Aorta (tissue), 5 donors: ENCODE results near the gene CFAP20DC. TPM values are rescaled to one million over a fixed set of nuclear protein-coding genes. Genes with fewer than 3 reads are reported as not detected.
"Not testable (repeated sequence)": the region's sequence is repeated elsewhere in the genome, so short reads cannot be mapped to it uniquely, and the experiment has no call there.

ENCODE experiments used
- ATAC-seq: fragments of 200-7000 bp; cut with Tn5 transposase; one replicate; pipeline ENCODE4 v1.9.1; 2022; ENCODE audit warnings: moderate library complexity; ENCODE audit not compliant: low FRiP score
- DNase-seq, 2 donors: peaks; one replicate each; pipeline ENCODE4 v3.0.0-alpha.2; 2020
- H3K27ac ChIP-seq, 2 donors: one replicate each; pipeline ENCODE4 v1.5.1; 2013; ENCODE audit warnings: low read length in 2 of 2, mild to moderate bottlenecking in 2 of 2, moderate library complexity in 2 of 2, control low read depth in 1 of 2, inconsistent platforms in 1 of 2, low read depth in 1 of 2
- H3K27me3 ChIP-seq, 2 donors: one replicate each; pipeline ENCODE4 v1.6.1; 2013; ENCODE audit warnings: control low read depth in 1 of 2, low read length in 1 of 2, mild to moderate bottlenecking in 1 of 2, moderate library complexity in 1 of 2; ENCODE audit not compliant: insufficient read depth in 2 of 2, control insufficient read depth in 1 of 2
- H3K36me3 ChIP-seq, 2 donors: one replicate each; pipeline ENCODE4 v1.6.1; 2013; ENCODE audit warnings: control low read depth in 1 of 2, low read length in 1 of 2, mild to moderate bottlenecking in 1 of 2; ENCODE audit not compliant: insufficient read depth in 2 of 2, control insufficient read depth in 1 of 2
- H3K4me1 ChIP-seq, 2 donors: one replicate each; pipeline ENCODE4 v1.6.1; 2013; ENCODE audit warnings: low read length in 2 of 2, control low read depth in 1 of 2, mild to moderate bottlenecking in 1 of 2, moderate library complexity in 1 of 2; ENCODE audit not compliant: insufficient read depth in 2 of 2, control insufficient read depth in 1 of 2
- H3K4me3 ChIP-seq, 2 donors: one replicate each; pipeline ENCODE4 v1.5.1; 2013; ENCODE audit warnings: low read length in 2 of 2, control low read depth in 1 of 2, mild to moderate bottlenecking in 1 of 2
- H3K9me3 ChIP-seq: one replicate; pipeline ENCODE4 v1.6.1; 2013; ENCODE audit warnings: mild to moderate bottlenecking, low read length; ENCODE audit not compliant: control insufficient read depth
- WGBS, 2 donors: extraction: QIAGEN DNeasy Blood & Tissue Kit; methylation state at CpG; one replicate each; pipeline ENCODE4 v1.1.7; 2013; 5-methylcytosine and 5-hydroxymethylcytosine counted together
- intact Hi-C, 2 donors: fragments of 100-400 bp; cut with DNase I; formaldehyde crosslinking; loops; one replicate each; pipeline versions ENCODE4 v1.14.2 to v1.15.0; 2022
- polyA plus RNA-seq, 2 donors: library from polyadenylated mRNA; stranded (reverse); fragments of 200-250 nt; gene quantifications; one replicate each; pipeline ENCODE4 v1.2.3, GENCODE V29; 2013
- total RNA-seq, 2 donors: library from RNA; stranded (reverse); fragmentation: NEBNext Ultra II Directional; extraction: Animal tissue kit (Norgen Biotek cat#: 25700); gene quantifications; one replicate each; pipeline ENCODE4 v1.2.1, GENCODE V29; 2021
- donor health status: healthy with polysubstance abuse.
- donor health status: Bipolar disorder and iron deficiency.
- donor health status: DM: no; HTN: no; CAD: no.
- donor health status: DM: no; HTN: no; CAD: no.
- donor health status: DM: yes; HTN: yes; CAD: no.

Gene CFAP20DC
- total and polyA plus RNA-seq, 4 donors: 0.39 to 0.90 TPM; not detected in 2

DNA sequence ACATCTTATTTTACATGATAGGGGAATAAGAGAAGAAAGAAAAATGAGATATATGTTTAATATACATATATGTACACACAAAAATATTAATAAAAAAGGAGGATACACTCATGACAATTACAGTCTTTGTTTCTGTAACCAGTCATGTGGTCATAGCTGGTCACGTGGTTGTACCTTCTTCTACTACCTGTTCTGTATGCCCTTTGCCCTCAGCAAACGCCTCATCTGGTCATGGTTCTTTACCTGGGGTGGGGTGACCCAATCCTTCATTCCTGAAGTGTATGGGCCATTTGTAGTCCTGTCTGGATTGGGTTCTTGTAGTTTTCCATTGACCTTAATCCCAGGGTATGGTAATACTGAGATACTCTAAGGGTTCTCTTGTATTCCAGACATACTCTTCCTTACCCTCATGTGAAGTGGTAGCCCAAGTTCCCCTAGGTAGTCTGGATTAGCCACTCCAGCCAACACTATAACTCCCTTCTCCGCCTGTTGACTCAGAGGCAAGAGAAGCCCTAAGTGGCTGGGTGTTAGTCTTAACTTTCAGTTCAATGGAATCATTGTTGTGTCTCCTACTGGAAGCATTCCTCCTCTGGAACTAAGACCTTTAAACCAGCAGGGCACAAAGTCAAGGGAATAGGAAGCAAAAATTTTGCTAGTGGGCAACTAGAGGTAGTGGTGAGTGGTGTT lies 336.0 kb downstream of the CFAP20DC start:
- Histone ChIP-seq H3K4me1 (no peaks in the 10 kb centered on the region), H3K9me3 (no peaks in the 10 kb centered on the region), H3K27me3 (no peaks in the 10 kb centered on the region), H3K4me3 (no peak overlapping the region), H3K27ac (no peak overlapping the region), H3K36me3 (no peaks in the 10 kb centered on the region)
- ATAC-seq (no peak), DNase-seq (no peak)
- intact Hi-C loops: no loop called here
- 83 to 88% methylated on average over 3 of the region's 3 CpGs for WGBS, 2 donors

- WGBS, 2 donors: 72 to 74% methylated on average over 8 of the region's 8 CpGs
- H3K36me3 ChIP-seq: no peaks in the 10 kb centered on the region
- H3K27me3 ChIP-seq: no peaks in the 10 kb centered on the region
- no peak overlapping the region for H3K27ac ChIP-seq
- H3K4me1 ChIP-seq: no peaks in the 10 kb centered on the region
- DNase-seq (no peak), ATAC-seq (no peak)
- intact Hi-C loops: no loop called here
- no peak overlapping the region for H3K4me3 ChIP-seq
- H3K9me3 ChIP-seq: no peaks in the 10 kb centered on the region
Observed at GRCh38 chr3:58711871-58712270, 338.0 kb downstream of the CFAP20DC start.

GRCh38 chr3:58708983-58709382 lies 340.8 kb downstream of the CFAP20DC start:
- WGBS, 2 donors: 77 to 80% methylated on average over 3 of the region's 3 CpGs
- H3K27ac ChIP-seq, ATAC-seq, H3K9me3 ChIP-seq, H3K36me3 ChIP-seq, H3K27me3 ChIP-seq, H3K4me1 ChIP-seq, H3K4me3 ChIP-seq, intact Hi-C loops, DNase-seq: not testable (repeated sequence)

DNA sequence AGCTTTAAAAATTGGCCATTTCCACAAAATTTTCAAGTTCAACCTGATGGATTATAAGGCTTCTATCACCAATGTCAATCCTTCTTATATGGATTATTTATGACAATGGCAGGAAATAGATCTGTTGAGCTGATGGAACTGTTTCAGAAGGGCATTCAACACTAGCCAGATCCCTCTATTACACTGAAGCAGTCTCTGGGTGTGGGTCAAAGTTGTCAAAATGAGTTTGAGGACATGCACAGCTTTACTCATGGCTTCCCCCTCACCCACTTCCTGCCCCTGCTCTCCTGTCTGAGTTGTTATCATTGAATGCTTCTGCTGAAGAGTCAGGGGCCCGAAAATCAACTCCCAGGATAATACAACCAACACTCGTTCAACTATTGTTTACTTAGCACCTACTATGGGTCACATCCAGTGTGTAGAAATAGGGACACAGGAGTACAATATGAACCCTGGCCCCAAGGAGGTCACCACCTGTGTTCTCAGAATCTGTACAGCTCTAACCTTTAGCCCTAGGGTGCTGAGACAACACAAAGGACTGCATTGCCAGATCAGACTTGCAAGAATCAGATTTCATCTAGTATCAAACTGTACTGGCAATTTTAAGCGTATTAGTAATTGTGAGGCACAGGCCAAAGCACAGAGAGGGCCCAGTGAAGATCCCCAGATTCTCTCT lies 341.6 kb downstream of the CFAP20DC start:
- Histone ChIP-seq H3K9me3 (no peaks in the 10 kb centered on the region), H3K4me1 (no peaks in the 10 kb centered on the region), H3K4me3 (no peak overlapping the region), H3K27me3 (no peaks in the 10 kb centered on the region), H3K27ac (no peak overlapping the region), H3K36me3 (no peaks in the 10 kb centered on the region)
- 70 to 75% methylated on average over 3 of the region's 3 CpGs for WGBS, 2 donors
- intact Hi-C loops: no loop called here
- DNase-seq: no peak
- ATAC-seq: no peak

DNA sequence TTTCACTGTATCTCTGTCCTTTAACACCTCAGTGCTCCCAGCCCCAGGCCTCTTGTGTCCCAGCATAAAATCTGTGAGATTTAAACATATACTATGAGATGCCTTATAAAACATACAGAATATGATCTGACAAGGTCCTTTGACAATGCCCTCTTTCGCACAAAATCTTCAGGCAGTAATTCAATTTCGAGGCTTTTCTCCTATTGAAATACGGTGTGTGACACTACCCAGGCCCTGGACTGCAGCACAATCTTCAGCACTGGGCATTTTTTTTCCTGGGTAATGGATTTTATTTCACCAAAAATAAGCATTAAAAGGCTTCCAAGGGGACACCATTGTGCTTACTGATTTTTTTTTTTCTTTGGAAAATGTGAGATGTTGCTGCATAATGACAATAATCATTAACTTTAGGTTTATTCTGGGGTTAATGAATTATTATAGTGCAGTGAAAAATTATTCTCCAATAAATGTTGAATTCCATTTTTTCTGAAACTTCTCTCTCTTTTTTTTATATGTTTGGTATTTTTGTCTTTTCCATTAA lies 342.4 kb downstream of the CFAP20DC start:
- no peak overlapping the region for H3K4me3 ChIP-seq
- no peaks in the 10 kb centered on the region for H3K9me3 ChIP-seq
- no peaks in the 10 kb centered on the region for H3K27me3 ChIP-seq
- no peak for DNase-seq
- no peaks in the 10 kb centered on the region for H3K4me1 ChIP-seq
- intact Hi-C loops: no loop called here
- H3K27ac ChIP-seq: no peak overlapping the region
- 81 to 85% methylated on average over 3 of the region's 3 CpGs for WGBS, 2 donors
- ATAC-seq: no peak
- H3K36me3 ChIP-seq: no peaks in the 10 kb centered on the region

GRCh38 chr3:58706395-58707167 lies 343.2 kb downstream of the CFAP20DC start:
- Histone ChIP-seq H3K27ac (no peak overlapping the region), H3K9me3 (no peaks in the 10 kb centered on the region), H3K27me3 (no peaks in the 10 kb centered on the region), H3K36me3 (no peaks in the 10 kb centered on the region), H3K4me3 (no peak overlapping the region), H3K4me1 (no peaks in the 10 kb centered on the region)
- DNase-seq (no peak), ATAC-seq (no peak)
- intact Hi-C loops: no loop called here
- 81 to 82% methylated on average over 2 of the region's 2 CpGs for WGBS, 2 donors

GRCh38 chr3:58704745-58705144 lies 345.1 kb downstream of the CFAP20DC start:
- no peak overlapping the region for H3K27ac ChIP-seq
- DNase-seq (no peak), ATAC-seq (no peak)
- no peaks in the 10 kb centered on the region for H3K9me3 ChIP-seq
- no peaks in the 10 kb centered on the region for H3K27me3 ChIP-seq
- no peaks in the 10 kb centered on the region for H3K36me3 ChIP-seq
- H3K4me1 ChIP-seq: no peaks in the 10 kb centered on the region
- intact Hi-C loops: no loop called here
- 69 to 72% methylated on average over 2 of the region's 2 CpGs for WGBS, 2 donors
- no peak overlapping the region for H3K4me3 ChIP-seq

- ATAC-seq, H3K9me3 ChIP-seq, H3K4me3 ChIP-seq, DNase-seq, intact Hi-C loops, H3K27me3 ChIP-seq, H3K36me3 ChIP-seq, H3K27ac ChIP-seq, H3K4me1 ChIP-seq: not testable (repeated sequence)
- WGBS, 2 donors: 37 to 49% methylated on average over 2 of the region's 2 CpGs
Observed at GRCh38 chr3:58704304-58704703, 345.5 kb downstream of the CFAP20DC start.
